DOHH2 (cell line): Measurements from ENCODE around the gene HARS1.
"Not testable (repeated sequence)": the region's sequence is repeated elsewhere in the genome, so short reads cannot be mapped to it uniquely, and the experiment has no call there.

ENCODE experiments used
- H3F3A ChIP-seq: fragments of 200-600 bp; sonication (generic), shearing (Covaris generic); 2 replicates; pipeline ENCODE4 v1.6.0; 2016; ENCODE audit warnings: antibody characterized with exemption, mild to moderate bottlenecking; ENCODE audit not compliant: control insufficient read depth, insufficient read depth
- H3K27ac ChIP-seq: fragments of 200-600 bp; sonication (generic); 2 replicates; pipeline ENCODE4 v1.5.1; 2014; ENCODE audit warnings: low read depth, mild to moderate bottlenecking, low read length, moderate library complexity
- H3K27me3 ChIP-seq: fragments of 200-600 bp; sonication (generic); 2 replicates; pipeline ENCODE4 v1.6.1; 2014; ENCODE audit warnings: mild to moderate bottlenecking, low read length, mixed read lengths; ENCODE audit not compliant: control insufficient read depth
- H3K36me3 ChIP-seq: fragments of 200-600 bp; sonication (generic); 2 replicates; pipeline ENCODE4 v1.6.1; 2014; ENCODE audit warnings: mild to moderate bottlenecking, low read length, moderate library complexity, mixed read lengths; ENCODE audit not compliant: control insufficient read depth
- H3K4me1 ChIP-seq: fragments of 200-600 bp; sonication (generic); 2 replicates; pipeline ENCODE4 v1.6.1; 2014; ENCODE audit warnings: mild to moderate bottlenecking, low read length, mixed read lengths; ENCODE audit not compliant: control insufficient read depth
- H3K4me2 ChIP-seq: fragments of 200-600 bp; sonication (generic); 2 replicates; pipeline ENCODE4 v1.6.0; 2014; ENCODE audit warnings: mild to moderate bottlenecking, low read length, moderate library complexity
- H3K4me3 ChIP-seq: fragments of 200-600 bp; sonication (generic); 2 replicates; pipeline ENCODE4 v1.5.1; 2014; ENCODE audit warnings: mild to moderate bottlenecking, low read length, mixed read lengths
- H3K79me2 ChIP-seq: fragments of 200-600 bp; sonication (generic); 2 replicates; pipeline ENCODE4 v1.6.1; 2014; ENCODE audit warnings: mild to moderate bottlenecking, low read length, mixed read lengths; ENCODE audit not compliant: control insufficient read depth
- H3K9me2 ChIP-seq: fragments of 200-600 bp; sonication (generic); replicated peaks from 2 replicates; pipeline ENCODE4 v1.6.1; 2014; ENCODE audit warnings: mild to moderate bottlenecking, low read length, mixed read lengths; ENCODE audit not compliant: control insufficient read depth
- H3K9me3 ChIP-seq: fragments of 200-600 bp; sonication (generic); 2 replicates; pipeline ENCODE4 v1.6.1; 2014; ENCODE audit warnings: antibody characterized with exemption, low read length, mixed read lengths; ENCODE audit not compliant: control insufficient read depth, insufficient read depth
- H4K20me1 ChIP-seq: fragments of 200-600 bp; sonication (generic); 2 replicates; pipeline ENCODE4 v1.6.0; 2014; ENCODE audit warnings: low read depth, mild to moderate bottlenecking, antibody characterized with exemption, low read length, moderate library complexity; ENCODE audit not compliant: control insufficient read depth, insufficient read depth
- CTCF ChIP-seq: fragments of 200-600 bp; sonication (generic); IDR thresholded peaks from one replicate; pipeline ENCODE4 v1.5.1; 2014; ENCODE audit warnings: antibody characterized with exemption, mild to moderate bottlenecking, low read depth, low read length; ENCODE audit not compliant: poor library complexity, severe bottlenecking
- EZH2phosphoT487 ChIP-seq: fragments of 200-600 bp; sonication (generic); IDR thresholded peaks from 2 replicates; pipeline ENCODE4 v1.6.1; 2017; ENCODE audit warnings: borderline replicate concordance, mild to moderate bottlenecking, antibody characterized with exemption, low read length, moderate library complexity, mixed read lengths

HARS1 gene

DNA sequence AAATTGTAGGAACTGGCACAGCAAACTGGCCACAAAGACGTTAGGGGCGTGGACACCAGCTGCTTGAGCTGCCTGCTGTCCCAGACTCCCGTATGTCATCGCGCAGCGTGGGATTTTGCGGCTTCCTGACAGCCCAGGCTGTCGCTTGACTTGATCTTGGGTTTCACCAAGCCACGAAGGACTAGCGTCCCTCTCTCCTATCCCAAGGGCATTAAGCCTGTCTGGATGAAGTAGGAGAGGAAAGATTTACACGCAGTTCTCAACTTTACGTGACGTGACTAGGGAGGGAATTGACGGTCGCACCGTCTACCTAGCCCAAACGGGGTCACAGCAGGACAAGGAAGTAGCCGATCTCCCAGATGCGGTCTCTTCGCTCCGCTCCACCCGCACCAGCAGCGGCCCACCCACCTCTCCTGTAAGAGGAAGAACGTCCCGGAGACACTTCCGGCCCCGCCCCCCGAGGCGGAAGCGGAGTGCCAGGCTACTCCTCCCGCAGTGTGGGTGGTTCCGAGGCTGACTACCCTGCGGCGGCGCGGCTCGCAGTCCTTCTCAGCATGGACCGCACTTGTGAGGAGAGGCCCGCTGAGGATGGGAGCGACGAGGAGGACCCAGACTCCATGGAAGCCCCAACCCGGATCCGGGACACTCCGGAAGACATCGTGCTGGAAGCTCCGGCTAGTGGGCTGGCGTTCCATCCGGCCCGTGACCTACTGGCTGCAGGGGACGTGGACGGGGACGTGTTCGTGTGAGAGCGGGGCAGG lies 26.6 kb downstream of the HARS1 start, which contains the start of gene WDR55:
Gene WDR55 (plus strand): TSS at position 546 of the 761 bp plus-strand sequence. CDS start 9 bp downstream, at position 555.
- peak within 1 kb of the TSS; percentile 45 for H3K27ac ChIP-seq
- H3F3A ChIP-seq, result peaks cover 8% of the 10 kb centered on the region; the same call in 1 of the 2 replicates
- peak within 1 kb of the TSS; percentile 99 for H3K4me3 ChIP-seq
- H3K27me3 ChIP-seq, result no peaks in the 10 kb centered on the region
- peaks cover 75% of the 10 kb centered on the region for H3K36me3 ChIP-seq
- peak within 1 kb of the TSS; percentile 82 for H3K4me2 ChIP-seq
- H3K79me2 ChIP-seq, result peaks cover 48% of the 10 kb centered on the region
- peaks cover 19% of the 10 kb centered on the region for H3K4me1 ChIP-seq
- TF ChIP-seq CTCF, result no peak
- TF ChIP-seq EZH2phosphoT487, result no peak
- H3K9me2 ChIP-seq, result no peaks in the 10 kb centered on the region
- H3K9me3 ChIP-seq, result no peaks in the 10 kb centered on the region
- H4K20me1 ChIP-seq, result 0 out of 2 replicates have a peak, but pooled peaks cover 4% of the 10 kb centered on the region

DNA sequence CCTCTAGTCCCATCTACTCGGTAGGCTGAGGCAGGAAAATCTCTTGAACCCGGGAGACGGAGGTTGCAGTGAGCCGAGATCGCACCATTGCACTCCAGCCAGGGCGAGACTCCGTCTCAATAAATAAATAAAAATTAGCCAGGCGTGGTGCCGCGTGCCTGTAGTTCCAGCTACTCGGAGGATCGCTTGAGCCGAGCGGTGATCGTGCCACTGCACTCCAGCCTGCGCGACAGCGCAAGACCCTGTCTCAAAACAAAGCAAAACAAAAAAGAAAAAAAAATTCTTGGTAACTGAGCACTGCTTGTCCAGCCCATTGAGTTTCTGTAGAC lies 27.2 kb downstream of the HARS1 start:
- peak overlapping the region; percentile 82 for H3K4me2 ChIP-seq
- H3K36me3 ChIP-seq, result peaks cover 75% of the 10 kb centered on the region
- TF ChIP-seq CTCF (no peak), EZH2phosphoT487 (no peak)

DNA sequence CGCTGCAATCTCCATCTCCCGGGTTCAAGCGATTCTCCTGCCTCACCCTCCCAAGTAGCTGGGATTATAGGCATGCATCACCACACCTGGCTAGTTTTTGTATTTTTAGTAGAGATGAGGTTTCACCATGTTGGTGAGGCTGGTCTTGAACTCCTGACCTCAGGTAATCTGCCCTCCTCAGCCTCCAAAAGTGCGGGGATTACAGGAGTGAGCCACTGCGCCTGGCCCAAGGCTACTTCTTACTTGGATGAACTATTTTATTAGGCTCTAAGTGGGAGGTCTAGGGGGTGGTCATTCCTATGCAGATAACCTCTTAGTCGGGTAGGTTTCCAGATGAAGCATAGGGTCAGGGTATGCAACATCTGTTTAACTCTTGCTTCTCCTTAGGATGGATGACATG lies 30.8 kb downstream of the HARS1 start:
- not testable (repeated sequence) for H3K4me3 ChIP-seq, H3K4me1 ChIP-seq, H3K9me3 ChIP-seq, H3K4me2 ChIP-seq, H3K9me2 ChIP-seq, H3K27ac ChIP-seq, H3F3A ChIP-seq, H3K79me2 ChIP-seq, H4K20me1 ChIP-seq, H3K27me3 ChIP-seq
- H3K36me3 ChIP-seq, result peaks cover 79% of the 10 kb centered on the region

More for the DNA sequence above, 27.2 kb downstream of the HARS1 start:
- peaks cover 42% of the 10 kb centered on the region for H3K79me2 ChIP-seq
- peaks cover 19% of the 10 kb centered on the region for H3K4me1 ChIP-seq
- H4K20me1 ChIP-seq, result 0 out of 2 replicates have a peak, but pooled peaks cover 4% of the 10 kb centered on the region
- H3K27me3 ChIP-seq, result no peaks in the 10 kb centered on the region
- H3F3A ChIP-seq, result peaks cover 8% of the 10 kb centered on the region; the same call in 1 of the 2 replicates
- no peaks in the 10 kb centered on the region for H3K9me3 ChIP-seq
- no peaks in the 10 kb centered on the region for H3K9me2 ChIP-seq
- peak overlapping the region; percentile 45 for H3K27ac ChIP-seq
- H3K4me3 ChIP-seq, result peak overlapping the region; percentile 99

- H3K4me3 ChIP-seq, result no peak overlapping the region
- peaks cover under 1% of the 10 kb centered on the region; the same call in 1 of the 2 replicates for H3K4me1 ChIP-seq
- H3K36me3 ChIP-seq, result peaks cover 89% of the 10 kb centered on the region
- H3K9me2 ChIP-seq, result no peaks in the 10 kb centered on the region
- H3K27ac ChIP-seq, result no peak overlapping the region
- H3K9me3 ChIP-seq, result no peaks in the 10 kb centered on the region
- H3K79me2 ChIP-seq, result no peaks in the 10 kb centered on the region
- 0 out of 2 replicates have a peak, but pooled peaks cover 2% of the 10 kb centered on the region for H4K20me1 ChIP-seq
- H3K27me3 ChIP-seq, result no peaks in the 10 kb centered on the region
- no peak overlapping the region for H3K4me2 ChIP-seq
- peaks cover 8% of the 10 kb centered on the region; the same call in 1 of the 2 replicates for H3F3A ChIP-seq
- TF ChIP-seq EZH2phosphoT487 (no peak), CTCF (no peak)
These were observed 32.3 kb downstream of the HARS1 start for GRCh38 chr5:140658870-140659269.
